GM19023 (cell line): ENCODE results near the gene COL28A1.
A peak's percentile ranks its signal among the peaks of the same experiment; 100 is the strongest.
"Not testable (repeated sequence)": the region's sequence is repeated elsewhere in the genome, so short reads cannot be mapped to it uniquely, and the experiment has no call there.

Experiments
- ATAC-seq: cut with Tn5 transposase; IDR thresholded peaks from one replicate; pipeline ENCODE4 v1.9.1; 2021; ENCODE audit warnings: mild to moderate bottlenecking, moderate library complexity; ENCODE audit not compliant: unreplicated experiment

The COL28A1 gene

DNA sequence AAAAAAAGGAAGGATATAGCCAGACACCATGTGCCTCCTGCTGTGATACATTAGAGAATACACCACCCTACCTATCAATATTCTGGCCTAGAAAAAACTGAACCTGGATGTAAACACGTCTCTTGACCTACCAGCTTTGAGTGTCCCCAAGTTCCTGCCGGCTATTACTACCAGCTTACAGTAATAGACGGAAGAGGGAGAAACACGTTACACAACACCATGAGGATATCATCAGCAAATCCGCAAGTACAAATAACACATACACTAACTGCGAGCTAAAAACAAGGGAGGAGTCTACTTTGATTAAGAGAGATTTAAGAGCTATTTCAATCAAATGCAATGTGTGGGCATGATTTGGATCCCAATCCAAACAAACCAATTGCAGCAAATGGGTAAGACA is 113.0 kb downstream of the COL28A1 start:
- no peak for ATAC-seq

DNA sequence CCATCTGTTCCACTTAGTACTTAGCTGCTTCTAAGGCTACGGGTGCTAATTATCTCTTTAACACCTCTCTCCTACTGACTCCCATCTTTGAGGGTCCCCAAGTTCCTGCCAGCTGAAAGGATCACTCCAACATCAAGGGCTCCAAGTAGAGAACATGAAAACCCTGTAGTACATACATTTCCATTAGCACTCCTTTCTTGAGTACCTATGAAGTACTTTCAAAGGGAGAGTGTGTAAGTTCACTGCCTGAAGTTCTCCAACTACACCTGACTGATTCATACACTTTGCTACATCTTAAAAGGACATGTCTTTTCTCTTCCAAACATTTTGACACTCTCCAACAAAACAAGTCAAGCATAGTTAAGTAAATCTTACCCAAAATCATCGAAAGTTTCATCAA is 113.8 kb downstream of the COL28A1 start:
- ATAC-seq: no peak

DNA sequence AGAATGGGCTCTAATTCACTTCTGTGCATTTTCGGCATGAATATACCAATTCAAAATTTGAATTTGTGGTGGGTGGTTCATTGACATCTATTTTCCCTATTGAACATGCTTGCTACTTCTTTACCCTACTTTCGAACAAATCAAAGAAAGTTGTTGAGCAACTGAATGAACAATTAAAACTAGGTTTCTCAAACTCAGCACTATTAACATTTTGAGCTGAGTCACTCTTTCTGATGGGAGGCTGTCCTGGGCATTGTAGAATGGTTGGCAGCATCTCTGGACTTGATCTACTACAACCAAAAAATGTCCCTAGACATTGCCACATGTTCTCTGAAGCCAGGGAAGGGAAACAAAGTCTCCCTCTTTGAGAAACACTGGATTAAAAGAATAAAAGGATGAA is 116.7 kb downstream of the COL28A1 start:
- no peak for ATAC-seq

DNA sequence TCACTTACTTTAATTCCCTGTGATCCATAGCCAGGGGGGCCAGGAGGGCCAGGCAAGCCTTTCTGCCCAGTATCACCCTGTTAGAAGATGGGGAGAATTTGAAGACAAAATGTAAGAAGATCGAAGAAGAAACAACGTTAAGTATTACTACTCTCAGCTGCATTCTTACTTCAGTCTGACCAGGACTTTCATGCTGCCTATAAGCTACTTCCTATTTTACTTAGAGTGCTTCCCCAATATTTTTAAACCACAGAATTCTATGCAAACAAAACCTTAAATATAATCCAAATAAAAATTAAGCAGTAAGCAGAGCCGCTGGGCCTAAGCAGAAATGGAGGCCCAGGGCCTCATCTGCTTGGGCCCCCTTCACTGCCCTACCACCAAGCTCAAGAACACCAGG is 117.8 kb downstream of the COL28A1 start:
- no peak for ATAC-seq

DNA sequence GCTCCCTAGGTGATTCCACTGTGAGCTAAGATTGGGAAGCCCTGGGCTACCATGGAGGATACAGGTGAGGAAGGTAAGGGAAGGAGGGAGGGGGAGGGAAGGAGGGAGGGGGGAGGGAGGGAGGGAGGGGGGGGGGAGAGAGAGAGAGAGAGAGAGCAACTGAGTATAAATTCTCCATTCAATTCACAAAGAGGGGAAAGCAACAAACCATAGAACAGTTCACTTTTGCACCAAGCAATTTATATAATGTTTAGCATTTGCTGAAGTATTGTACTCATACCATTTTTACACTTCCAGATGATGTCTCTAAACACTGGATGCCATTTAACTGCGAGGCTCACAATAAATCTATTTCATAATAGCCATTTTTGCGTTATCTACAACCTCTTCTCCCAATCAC is 118.3 kb downstream of the COL28A1 start:
- no peak for ATAC-seq

DNA sequence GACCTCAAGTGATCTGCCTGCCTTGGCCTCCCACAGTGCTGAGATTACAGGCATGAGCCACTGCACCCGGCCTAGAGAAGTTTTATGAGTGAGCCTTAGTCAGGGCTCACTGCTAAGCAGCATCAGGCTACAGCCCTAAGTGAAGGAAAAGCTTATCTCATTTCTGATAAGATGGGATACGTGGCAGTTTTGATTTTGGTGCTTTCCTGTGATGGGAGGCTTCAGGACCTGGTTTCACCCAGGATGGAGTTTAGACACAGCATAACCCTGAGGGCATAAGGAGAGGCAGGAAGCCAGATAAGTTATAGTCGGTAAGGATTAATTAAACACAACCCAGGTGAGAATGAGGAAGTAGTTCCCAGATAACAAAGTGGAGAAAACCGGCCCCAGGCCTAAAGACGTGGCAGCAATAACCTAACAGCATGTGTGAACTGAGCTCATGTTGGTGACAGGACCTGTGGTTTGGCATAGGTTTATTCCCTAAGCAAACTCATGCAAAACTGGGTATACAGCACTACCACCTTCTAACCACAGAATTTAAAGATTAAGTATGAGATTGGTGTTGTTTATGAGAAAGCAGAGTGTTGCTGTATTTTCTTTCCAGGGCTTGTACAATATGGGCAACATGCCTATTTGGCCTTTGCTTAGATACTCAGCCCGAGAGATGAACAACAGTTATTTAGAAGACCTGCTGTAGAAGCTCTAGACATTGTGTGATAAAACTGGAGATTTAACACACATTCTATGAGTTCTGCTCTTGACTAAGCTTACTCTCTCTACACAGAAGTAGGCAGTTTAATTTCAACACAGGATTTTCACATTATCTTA is 119.4 kb downstream of the COL28A1 start:
- ATAC-seq: peak; percentile 58

DNA sequence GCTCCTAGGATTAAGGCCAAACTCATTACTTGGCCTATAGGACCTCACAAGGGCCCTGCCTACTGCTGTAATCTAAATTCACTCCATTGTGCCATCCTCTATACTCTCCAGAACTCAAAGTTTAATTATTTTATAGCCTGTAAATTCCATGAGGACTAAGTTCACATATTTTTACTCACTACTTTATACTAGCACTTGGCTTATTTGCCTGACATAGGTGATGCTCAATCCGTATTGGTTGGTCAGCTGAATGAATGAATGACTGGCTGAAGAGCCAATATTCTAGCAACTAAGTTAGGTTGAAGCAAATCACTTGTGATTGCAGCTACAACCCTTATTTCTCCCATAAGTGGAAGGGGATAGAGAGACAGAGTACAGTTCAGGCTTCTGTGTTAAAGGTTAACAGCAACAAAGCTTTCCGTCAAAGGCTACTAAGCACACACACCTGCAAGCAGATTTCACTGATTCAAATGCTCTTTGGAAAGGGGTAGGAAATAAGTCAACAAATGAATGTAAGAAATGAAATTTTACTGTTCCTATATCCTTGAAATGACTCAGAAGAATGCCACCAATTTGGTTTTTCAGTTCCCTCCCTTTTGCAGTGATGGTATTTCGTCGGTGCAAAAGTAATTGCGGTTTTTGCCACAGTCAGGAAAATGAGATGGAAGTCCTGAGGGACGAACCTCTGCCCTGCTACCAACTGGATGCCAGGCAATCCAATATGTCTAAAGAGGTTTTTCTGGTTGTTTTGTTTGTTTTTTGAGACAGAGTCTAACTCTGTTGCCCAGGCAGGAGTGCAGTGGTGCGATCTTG is 120.7 kb downstream of the COL28A1 start:
- ATAC-seq: no peak

DNA sequence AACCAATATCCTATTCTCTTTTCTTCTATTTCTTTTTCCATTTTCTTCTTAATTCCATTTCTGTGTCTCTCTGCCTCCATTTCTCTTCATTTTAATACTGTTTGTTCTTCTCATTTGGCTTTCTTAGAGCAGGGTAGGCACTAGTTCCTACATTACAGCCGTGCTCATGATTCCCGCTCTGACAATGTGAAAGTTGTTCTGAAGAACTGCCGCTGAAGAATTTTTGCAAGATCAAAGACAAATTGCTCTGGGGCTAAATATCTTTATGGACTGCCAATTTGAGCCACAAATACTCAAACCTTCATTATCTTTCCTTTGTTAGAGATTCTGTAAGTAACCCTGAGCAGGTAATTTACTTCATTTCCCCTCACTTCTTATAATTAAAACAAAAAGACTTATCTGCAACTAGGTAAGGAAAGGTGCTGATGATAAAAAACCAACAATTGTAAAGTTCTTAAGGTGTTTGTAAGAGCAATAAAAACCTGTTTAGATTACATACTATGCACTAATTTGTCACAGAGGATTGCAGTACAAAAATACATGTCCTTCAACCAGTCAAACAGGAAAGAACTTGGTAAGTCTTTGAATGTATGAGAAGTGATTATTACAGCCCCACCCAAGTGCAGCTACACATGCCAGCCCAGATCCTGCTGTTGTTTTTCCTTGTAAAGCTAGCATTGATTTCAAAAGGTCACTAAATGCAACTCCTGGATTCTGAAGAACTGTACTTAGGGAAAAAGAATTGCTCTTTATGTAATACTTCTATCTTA is 127.5 kb downstream of the COL28A1 start:
- no peak for ATAC-seq

DNA sequence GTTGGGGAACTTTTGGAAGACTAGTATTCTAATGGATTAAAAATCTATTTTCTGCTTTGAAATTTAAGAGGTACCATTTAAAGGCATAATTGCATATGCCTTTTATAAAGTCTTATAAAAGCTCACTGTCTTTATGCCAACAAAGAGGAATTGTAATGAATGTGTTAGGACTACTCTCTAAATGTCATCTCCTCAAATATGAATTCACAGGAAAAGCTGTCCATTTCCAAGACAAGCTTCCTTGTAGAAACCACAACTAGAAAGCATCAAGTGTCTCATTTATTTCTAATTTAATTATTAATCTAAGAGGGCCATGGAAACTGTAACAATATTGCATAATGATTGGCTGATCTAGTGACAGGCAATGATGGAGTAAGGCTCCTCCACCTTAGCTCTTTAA is 130.2 kb downstream of the COL28A1 start:
- ATAC-seq: no peak

DNA sequence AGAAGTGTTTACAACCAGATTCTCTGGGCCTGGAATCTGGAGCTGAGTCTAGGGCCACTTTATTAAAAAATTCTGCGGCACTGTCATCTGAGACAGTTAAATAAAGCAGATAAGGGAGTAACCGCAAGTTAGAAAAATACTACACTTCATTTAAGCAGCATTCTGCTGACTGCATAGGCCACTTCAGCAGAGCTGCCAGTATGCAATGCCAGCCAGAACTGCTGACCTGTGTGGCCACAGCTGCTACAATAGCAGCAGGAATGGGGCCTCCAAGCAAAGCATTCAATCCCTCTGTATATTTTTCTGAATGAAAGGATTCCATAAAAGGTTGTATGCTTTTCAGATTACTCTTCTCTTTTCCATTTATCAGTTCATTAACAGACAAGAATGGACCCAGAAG is 136.0 kb downstream of the COL28A1 start:
- no peak for ATAC-seq

DNA sequence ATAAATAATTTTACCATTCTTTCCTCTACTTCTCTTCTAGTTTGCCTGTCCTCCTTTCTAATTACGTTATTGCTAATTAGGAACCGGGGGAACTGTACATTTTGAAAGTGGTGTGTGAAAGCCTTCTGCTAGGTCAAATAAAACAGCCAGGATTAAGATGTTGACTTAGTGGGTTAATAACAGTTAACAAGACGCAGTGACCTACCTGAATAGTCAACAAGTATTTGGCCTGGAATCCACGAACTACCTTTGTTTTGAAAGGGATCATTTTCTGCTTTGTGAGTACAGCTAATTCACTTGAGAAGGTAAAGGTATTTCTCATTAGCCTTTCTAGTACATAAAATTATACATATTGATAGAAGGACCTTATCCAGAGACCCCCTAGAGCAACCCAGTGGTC is 139.9 kb downstream of the COL28A1 start:
- no peak for ATAC-seq

DNA sequence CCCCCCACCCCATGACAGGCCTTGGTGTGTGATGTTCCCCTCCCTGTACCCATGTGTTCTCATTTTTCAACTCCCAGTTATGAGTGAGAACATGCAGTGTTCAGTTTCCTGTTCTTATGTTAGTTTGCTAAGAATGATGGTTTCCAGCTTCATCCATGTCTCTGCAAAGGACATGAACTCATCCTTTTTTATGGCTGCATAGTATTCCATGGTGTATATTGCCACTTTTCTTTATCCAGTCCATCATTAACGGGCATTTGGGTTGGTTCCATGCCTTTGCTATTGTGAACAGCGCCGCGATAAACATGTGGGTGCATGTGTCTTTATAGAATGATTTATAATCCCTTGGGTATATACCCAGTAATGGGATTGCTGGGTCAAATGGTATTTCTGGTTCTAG is 147.5 kb downstream of the COL28A1 start:
- ATAC-seq: not testable (repeated sequence)

DNA sequence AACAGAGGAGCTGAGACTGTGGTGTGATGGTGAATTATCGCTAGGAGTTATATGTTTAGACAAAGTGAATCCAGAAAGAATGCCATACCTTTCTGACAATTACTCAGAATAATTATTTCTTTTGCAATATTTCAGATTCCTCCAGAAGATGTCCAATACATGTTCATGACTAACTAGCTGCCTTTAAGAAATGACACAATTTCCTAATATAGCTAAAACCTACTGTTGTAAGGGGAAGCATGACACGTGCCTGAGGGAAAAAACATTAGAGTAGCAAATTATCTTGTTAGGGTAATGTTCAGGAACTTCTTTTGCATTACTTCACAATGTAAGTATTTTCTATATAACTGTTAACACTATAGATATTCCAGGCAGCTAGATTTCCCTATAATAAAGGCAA is 150.3 kb downstream of the COL28A1 start:
- ATAC-seq: no peak

DNA sequence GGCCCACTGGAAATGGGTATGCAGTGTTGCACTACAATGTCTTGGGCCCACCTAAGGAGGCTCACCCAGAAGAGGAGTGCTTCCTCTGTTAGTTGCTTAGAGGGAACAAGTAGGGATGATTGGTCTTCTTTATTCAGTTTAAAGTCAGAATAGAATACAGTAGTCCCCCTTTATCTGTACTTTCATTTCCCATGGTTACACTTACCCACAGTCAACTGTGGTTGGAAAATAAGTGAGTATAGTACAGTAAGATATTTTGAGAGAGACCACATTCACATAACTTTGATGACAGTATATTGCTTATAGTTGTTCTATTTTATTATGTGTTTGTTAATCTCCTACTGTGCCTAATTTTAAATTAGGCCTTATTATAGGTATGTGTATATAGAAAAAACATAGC is 151.4 kb downstream of the COL28A1 start:
- ATAC-seq: no peak

DNA sequence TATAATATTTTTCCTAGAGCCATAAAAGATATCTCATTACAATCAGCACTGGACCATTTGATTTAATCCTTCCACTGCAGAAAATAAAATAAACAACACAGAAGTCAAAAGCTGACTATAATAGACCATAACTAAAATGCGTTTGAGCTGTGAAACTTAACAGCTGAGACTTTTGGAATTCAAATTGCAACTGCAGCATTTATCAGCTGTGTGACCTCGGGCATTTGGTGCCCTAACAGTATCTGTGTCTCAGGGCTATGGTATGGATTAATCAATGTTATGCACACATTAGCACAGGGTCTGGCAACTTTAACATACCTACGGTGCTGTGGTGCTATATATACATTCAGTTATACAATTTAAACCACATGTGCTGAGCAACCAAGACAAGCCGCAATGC is 160.1 kb downstream of the COL28A1 start:
- no peak for ATAC-seq

DNA sequence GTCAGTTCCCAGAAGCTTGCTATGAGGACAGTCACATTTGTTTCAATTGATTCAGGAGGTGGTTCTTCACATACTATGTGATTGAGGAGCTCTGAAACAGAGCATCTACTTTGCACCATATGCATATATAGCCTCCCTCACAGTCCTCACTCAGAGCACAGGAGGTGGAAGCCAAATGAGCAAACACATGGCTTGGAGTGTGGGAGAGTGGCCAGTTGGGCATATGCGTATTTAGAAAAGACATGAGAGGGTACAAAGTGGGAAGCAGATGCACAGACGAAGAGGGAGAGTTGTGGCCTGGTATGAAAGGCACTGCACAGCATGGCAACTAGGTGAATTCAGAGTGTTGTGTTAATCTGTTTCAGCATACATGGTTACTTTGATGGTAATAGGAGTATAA is 165.6 kb downstream of the COL28A1 start:
- no peak for ATAC-seq

DNA sequence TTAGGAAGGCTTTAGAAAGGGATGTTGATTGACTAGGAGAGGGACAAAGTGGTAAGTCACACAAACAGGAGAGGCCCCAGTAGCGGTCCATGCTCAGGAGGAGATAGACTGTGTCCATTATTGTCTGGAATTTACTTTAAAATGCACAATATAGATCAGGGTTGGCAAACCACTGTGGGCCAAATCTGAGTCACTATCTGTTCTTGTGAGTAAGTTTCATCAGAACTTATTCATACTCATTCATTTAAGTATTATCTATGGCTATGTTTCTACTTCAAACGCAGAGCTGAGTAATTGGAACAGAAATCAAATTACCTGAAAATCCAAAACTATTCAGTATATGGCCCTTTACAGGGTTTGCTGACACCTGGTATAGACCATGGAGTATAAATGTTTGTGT is 166.5 kb downstream of the COL28A1 start:
- ATAC-seq: no peak

DNA sequence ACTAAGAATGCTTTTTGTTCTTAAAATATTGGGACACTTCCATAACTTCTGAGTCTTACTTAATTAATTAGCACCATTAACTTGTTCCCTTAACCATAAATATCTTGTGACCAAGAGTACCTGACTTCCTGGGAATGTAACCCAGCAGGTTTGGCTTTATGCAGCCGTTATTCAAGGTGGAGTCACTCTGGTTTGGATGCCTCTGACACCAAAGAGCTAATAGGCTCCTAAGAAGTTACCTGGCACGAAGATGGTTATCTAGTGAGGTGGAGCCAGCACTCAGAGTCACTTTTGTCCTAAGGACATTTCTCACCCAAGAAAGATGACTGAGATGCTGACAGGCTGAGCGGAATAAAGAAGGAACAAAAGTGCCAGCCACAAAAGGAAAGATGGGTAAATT is 181.0 kb downstream of the COL28A1 start:
- ATAC-seq: no peak

DNA sequence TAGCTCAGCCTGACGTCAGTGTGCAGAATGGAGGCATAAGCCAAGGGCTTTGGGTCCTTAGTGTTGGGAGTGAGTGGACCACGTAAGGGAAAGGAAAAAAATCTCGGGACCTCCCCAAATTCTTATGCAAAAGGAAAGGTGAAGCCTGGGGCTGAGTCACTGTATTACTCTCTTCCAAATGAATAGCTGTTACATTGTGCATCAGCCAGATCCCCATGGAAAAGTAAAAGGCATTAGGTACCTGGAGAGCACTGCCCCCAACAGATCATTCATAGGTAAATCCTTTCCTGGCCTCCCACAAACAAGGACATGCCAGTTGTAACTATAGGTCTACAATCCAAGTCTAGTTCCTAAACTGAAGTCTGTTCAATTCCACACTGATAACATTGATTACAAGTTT is 182.8 kb downstream of the COL28A1 start:
- no peak for ATAC-seq

DNA sequence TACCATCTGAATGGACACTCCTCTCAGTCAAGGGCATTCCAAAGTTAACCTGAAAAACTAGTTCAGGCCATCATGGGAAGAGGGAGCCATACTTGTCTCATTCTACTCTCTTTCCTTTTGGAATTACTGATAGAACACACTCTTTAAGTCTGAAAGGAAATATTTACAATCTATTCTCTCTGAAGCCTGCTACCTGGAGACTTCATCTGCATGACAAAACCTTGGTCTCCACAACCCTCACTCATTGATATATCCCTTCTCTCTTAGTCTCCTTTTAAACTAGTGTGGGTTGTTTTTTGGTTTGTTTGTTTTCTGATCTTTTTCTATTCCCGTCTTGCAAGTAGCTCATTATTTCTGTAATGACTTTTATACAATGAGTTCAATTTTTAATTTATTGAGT is 183.8 kb downstream of the COL28A1 start:
- no peak for ATAC-seq

DNA sequence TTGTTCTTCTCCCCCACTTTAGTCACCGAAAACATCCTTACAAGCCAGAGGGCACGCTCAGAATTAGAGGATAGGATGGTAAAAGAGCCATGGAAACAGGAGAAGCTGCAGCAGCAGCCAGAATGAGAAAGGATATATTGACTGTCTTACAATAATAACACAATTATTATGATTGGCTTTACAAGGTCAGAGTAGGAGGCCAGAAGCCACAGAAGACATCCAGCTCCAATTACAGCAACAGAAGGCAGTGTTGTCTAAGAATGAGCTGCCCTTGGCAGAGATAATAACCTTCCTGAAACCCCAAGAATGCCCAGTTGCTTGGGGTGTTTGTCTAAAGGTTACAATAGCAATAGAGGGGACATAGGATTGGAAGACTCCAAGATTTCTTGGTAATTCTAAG is 184.5 kb downstream of the COL28A1 start:
- no peak for ATAC-seq

DNA sequence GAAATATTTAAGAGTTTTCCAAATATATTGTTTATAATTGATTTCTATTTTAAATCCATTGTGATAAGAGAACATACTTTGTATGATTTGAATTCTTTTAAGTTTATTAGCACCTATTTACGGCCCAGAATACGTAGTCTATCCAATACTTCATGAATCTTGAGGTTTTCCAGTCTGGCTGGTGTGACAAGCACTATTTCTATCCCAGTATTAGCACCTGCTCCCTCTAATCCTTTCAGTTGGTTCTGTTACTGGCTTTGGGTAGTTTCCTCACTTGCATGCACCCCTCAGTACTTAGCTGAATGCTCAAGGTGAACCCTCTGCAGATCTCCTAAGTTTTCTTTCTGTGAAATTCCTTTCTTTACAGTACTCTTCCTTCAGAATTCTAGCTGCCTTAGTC is 186.5 kb downstream of the COL28A1 start:
- ATAC-seq: no peak
